ENCODE results near the gene ACOT13. TPM values are rescaled to one million over a fixed set of nuclear protein-coding genes. Genes with fewer than 3 reads are reported as not detected.

ACOT13 gene
- total and polyA plus RNA-seq, 2 of the 4 experiments (the other 2 are of a cell fraction): 3.6 to 25.7 TPM

DNA sequence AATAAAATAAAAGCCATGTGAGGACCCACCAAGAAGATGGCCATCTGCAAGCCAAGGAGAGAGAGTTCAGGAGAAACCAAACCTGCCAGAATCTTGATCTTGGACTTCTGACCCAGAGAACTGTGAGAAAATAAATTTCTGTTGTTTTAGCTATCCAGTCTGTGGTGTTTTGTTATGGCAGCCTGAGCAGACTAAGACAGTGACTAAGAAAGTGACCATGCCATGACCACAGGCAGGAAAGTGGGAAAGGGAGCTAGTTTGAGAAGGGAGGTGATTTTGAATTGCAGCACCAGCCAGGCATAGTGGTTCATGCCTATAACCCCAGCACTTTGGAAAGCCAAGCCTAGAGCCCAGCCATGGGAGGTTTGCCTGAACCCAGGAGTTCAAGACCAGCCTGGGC lies 74.0 kb downstream of the ACOT13 start:
- no TSS peak for BruUV-seq (replicated peaks)
- Histone ChIP-seq H3K9me3 (ENCODE audit: control insufficient read depth, insufficient read depth, low read length) (no peaks in the 10 kb centered on the region), H3K9me1 (ENCODE audit: insufficient read depth, low read length) (peaks cover 7% of the 10 kb centered on the region), H3K23ac (ENCODE audit: low read depth, low read length) (no peak overlapping the region), H4K91ac (ENCODE audit: insufficient read depth, low read depth, low read length) (no peak overlapping the region), H2BK20ac (ENCODE audit: low read depth, low read length) (no peak overlapping the region), H3K27ac (ENCODE audit: insufficient read depth, low read length) (no peak overlapping the region), H3K36me3 (ENCODE audit: control insufficient read depth, insufficient read depth, low read length) (no peaks in the 10 kb centered on the region), H3K4me2 (ENCODE audit: low read depth, low read length) (no peak overlapping the region), H2BK120ac (ENCODE audit: low read depth, low read length) (no peak overlapping the region), H2BK5ac (ENCODE audit: low read depth, low read length, poor library complexity, severe bottlenecking) (no peak overlapping the region), H3K9ac (ENCODE audit: low read depth, low read length) (no peak overlapping the region), H4K5ac (ENCODE audit: low read depth, low read length) (no peak overlapping the region), H3K4me3 (ENCODE audit: insufficient read depth, low read depth, low read length) (no peak overlapping the region), H4K8ac (ENCODE audit: low read depth in 2 of 2, low read length in 2 of 2) (no peak overlapping the region), H3K4me1 (ENCODE audit: control insufficient read depth, insufficient read depth, low read length) (peaks cover 3% of the 10 kb centered on the region), H3K27me3 (ENCODE audit: control insufficient read depth, insufficient read depth, low read length) (no peaks in the 10 kb centered on the region), H3K14ac (replicated peaks; ENCODE audit: low read depth, low read length) (no peak overlapping the region), H2AFZ (replicated peaks; ENCODE audit: low read length, poor library complexity) (no peak overlapping the region), H2BK15ac (ENCODE audit: low read depth, low read length) (no peak overlapping the region), H2AK5ac (ENCODE audit: low read depth, low read length) (no peak overlapping the region), H2AK9ac (replicated peaks; ENCODE audit: low read depth, low read length, poor library complexity) (no peak overlapping the region), H3K79me1 (ENCODE audit: low read depth in 1 of 2, low read length in 2 of 2) (no peaks in the 10 kb centered on the region; a peak in 1 of 4 replicates), H4K20me1 (ENCODE audit: insufficient read depth, low read length) (no peaks in the 10 kb centered on the region), H3K56ac (ENCODE audit: extremely low read depth, insufficient read depth, low read length) (no peak overlapping the region), H3K18ac (ENCODE audit: low read depth, low read length) (no peak overlapping the region), H3K4ac (ENCODE audit: low read depth, low read length) (0 out of 2 replicates have a peak overlapping the region, but pooled peaks have one; percentile 1)
- in situ Hi-C loops (cut with MboI; ENCODE audit: low sequenced_read_pairs): no loop called here
- intact Hi-C loops (cut with micrococcal nuclease): no loop called here
- ATAC-seq (ENCODE audit: low read depth): no peak
- POLR2A ChIA-PET (ENCODE audit: unreplicated experiment): no interaction called here
- DNase-seq: peak; percentile 37
- dilution Hi-C loops (cut with HindIII; ENCODE audit: low sequenced_read_pairs, unreplicated experiment): no loop called here
- CTCF ChIA-PET: interaction anchor here (1.0 kb wide), 1 partner anchor 16 kb away, joined by 3 read pairs; no protein-coding TSS in a partner anchor
- TF ChIP-seq NFE2L2 (IDR thresholded peaks at IDR 0.05; ENCODE audit: low read depth, low read length) (no peak), RAD21 (IDR thresholded peaks at IDR 0.05; ENCODE audit: low read length) (no peak), SMC3 (IDR thresholded peaks at IDR 0.05; ENCODE audit: low read depth, low read length) (no peak), BHLHE40 (IDR thresholded peaks at IDR 0.05; ENCODE audit: low read depth, low read length) (no peak), CHD1 (IDR thresholded peaks at IDR 0.05; ENCODE audit: low read depth, low read length) (no peak), RFX5 (IDR thresholded peaks at IDR 0.05; ENCODE audit: low read depth, low read length) (no peak), RCOR1 (IDR thresholded peaks at IDR 0.05; ENCODE audit: insufficient replicate concordance, low read length) (no peak), MXI1 (IDR thresholded peaks at IDR 0.05; ENCODE audit: borderline replicate concordance, low read depth, low read length) (no peak), FOS (IDR thresholded peaks at IDR 0.05; ENCODE audit: low read depth, low read length) (no peak), POLR2A (IDR thresholded peaks at IDR 0.05; ENCODE audit: low read depth, low read length) (no peak), MAFK (IDR thresholded peaks at IDR 0.05; ENCODE audit: low read depth, low read length) (no peak), MAZ (IDR thresholded peaks at IDR 0.05; ENCODE audit: borderline replicate concordance, low read depth, low read length) (no peak), CEBPB (IDR thresholded peaks at IDR 0.05; ENCODE audit: low read depth, low read length) (no peak)
- TF ChIP-seq, protein P1, sequence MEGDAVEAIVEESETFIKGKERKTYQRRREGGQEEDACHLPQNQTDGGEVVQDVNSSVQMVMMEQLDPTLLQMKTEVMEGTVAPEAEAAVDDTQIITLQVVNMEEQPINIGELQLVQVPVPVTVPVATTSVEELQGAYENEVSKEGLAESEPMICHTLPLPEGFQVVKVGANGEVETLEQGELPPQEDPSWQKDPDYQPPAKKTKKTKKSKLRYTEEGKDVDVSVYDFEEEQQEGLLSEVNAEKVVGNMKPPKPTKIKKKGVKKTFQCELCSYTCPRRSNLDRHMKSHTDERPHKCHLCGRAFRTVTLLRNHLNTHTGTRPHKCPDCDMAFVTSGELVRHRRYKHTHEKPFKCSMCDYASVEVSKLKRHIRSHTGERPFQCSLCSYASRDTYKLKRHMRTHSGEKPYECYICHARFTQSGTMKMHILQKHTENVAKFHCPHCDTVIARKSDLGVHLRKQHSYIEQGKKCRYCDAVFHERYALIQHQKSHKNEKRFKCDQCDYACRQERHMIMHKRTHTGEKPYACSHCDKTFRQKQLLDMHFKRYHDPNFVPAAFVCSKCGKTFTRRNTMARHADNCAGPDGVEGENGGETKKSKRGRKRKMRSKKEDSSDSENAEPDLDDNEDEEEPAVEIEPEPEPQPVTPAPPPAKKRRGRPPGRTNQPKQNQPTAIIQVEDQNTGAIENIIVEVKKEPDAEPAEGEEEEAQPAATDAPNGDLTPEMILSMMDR (conservative IDR thresholded peaks at IDR 0.05; ENCODE audit: low read depth, low read length): no peak
- TF ChIP-seq, protein P2, sequence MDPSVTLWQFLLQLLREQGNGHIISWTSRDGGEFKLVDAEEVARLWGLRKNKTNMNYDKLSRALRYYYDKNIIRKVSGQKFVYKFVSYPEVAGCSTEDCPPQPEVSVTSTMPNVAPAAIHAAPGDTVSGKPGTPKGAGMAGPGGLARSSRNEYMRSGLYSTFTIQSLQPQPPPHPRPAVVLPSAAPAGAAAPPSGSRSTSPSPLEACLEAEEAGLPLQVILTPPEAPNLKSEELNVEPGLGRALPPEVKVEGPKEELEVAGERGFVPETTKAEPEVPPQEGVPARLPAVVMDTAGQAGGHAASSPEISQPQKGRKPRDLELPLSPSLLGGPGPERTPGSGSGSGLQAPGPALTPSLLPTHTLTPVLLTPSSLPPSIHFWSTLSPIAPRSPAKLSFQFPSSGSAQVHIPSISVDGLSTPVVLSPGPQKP (IDR thresholded peaks at IDR 0.05; ENCODE audit: borderline replicate concordance, low read depth, low read length): no peak
- TF ChIP-seq, protein P3, sequence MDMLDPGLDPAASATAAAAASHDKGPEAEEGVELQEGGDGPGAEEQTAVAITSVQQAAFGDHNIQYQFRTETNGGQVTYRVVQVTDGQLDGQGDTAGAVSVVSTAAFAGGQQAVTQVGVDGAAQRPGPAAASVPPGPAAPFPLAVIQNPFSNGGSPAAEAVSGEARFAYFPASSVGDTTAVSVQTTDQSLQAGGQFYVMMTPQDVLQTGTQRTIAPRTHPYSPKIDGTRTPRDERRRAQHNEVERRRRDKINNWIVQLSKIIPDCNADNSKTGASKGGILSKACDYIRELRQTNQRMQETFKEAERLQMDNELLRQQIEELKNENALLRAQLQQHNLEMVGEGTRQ (IDR thresholded peaks at IDR 0.05; ENCODE audit: low read depth, low read length): no peak
